HTR-8/SVneo (cell line): Measurements from ENCODE around the gene FLOT2.
"Not testable (repeated sequence)": the region's sequence is repeated elsewhere in the genome, so short reads cannot be mapped to it uniquely, and the experiment has no call there.

Experiments used
- DNase-seq: peaks from one replicate; pipeline ENCODE4 v3.0.0; 2011; ENCODE audit warnings: low spot score, mixed read lengths; ENCODE audit not compliant: insufficient read length
- FAIRE-seq: peaks from 2 replicates; lab custom pipeline; 2011; peaks lifted over from hg19 to GRCh38; lab: Jason Lieb, UNC

The FLOT2 gene

DNA sequence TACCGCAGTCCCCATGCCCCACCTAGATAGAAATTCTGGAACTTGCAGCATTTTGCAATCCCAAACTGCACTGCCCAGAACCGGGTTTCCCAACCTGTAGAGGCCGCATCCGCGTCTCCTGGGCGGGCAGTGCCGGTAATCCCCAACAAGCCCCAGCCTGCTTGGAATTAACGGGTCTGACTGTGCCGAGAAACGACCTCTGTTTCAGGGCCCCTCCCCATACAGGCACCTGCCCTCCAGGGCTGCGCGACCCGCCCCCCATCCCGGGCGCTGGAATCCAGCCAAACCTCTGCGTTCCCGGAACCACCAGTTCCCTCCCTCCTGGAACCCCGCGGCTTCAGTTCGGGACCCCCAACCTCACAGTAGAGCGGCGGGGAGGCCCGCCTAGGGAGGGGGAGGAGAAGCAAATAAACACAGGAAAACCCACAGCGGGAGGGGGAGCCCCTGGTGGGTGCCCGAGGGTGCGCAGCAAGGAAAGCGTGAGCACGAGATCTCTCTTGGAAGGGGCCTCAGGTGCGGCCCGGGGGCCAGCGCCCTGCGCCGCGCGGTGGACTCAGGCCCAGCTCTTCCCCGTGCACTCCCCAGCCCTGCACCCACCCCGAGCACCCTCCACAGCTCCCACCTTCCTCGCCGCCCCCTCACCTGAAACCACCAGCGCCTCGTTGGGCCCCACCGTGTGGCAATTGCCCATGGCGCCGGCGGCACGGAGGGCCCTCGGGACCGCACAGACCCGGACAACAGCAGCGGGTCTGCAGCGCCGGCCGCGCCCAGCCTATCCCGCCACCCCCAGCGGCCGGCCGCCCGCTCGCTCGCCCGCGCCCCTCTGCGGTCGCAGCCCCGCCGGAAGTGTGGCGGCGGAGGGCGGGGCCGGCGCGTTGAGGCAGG is at the start of gene FLOT2:
TSS of gene FLOT2 (minus strand) at position 850 of the 885 bp plus-strand sequence. CDS start at position 691, 159 bp downstream.
- DNase-seq (peak; percentile 78), FAIRE-seq (peak; percentile 71)

- DNase-seq: no peak
- FAIRE-seq: no peak
Observed at GRCh38 chr17:28946239-28946638, 48.7 kb upstream of the FLOT2 start.

DNA sequence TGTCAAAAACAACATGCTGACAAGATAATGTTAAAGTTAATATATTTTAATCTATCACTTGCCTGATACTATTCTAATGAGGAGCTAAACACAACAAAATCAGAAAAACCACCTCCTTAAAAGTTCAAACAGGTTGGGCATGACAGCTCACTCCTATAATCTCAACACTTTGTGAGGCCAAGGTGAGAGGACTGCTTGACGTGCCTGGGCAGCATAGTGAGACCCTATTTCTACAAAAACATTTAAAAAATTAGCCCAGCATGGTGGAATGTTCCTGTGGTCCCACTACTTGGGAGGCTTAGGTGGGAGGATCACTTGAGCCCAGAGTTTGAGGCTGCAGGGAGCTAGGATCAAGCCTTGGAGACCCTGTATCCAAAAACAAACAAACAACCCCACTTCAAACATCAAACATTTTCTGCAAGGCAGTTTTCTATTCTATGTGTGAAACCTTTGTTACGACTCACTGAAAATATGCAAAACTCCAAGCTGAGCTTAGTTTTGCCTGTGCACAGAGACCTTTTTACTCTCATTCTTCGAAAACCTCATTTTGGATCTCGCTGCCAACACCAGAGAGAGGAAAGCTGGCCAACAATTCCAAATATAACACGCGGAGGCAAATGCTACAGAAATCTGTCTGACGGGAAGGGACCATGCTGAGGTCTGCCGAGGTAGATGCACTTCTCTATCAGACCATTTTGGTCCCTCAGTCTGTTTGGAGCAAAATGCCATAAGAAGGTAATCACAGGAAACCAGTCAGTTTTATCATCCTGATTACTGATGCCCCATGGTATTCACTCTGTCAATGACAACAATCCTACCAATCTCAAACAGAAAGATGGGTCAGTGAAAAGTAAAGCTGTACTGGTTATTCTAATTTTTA is 47.6 kb upstream of the FLOT2 start:
- DNase-seq: no peak
- FAIRE-seq: no peak

GRCh38 chr17:28944343-28944742 is 46.8 kb upstream of the FLOT2 start:
- FAIRE-seq: no peak
- no peak for DNase-seq

GRCh38 chr17:28942925-28943324 is 45.4 kb upstream of the FLOT2 start:
- DNase-seq: no peak
- no peak for FAIRE-seq

GRCh38 chr17:28941251-28941650 is 43.7 kb upstream of the FLOT2 start:
- no peak for FAIRE-seq
- no peak for DNase-seq

DNA sequence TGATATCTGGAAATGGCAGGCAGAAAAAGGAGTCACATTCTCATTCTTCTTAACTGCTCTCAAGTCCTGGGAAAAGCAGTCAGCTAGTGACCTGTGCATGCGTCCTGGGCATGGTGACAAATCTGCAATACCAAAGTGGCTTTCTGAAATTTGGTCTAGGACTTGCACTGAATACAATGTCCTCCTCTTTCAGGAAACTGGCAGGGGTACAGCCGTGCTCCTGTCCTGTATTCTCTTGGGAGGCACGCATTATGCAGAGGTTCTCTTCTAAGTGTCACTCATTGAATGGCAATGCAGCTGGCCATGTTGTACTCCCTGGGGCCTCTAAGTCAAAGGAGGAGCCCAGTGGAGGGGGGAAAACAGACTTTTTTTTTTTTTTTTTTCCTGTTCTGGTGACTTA is 43.1 kb upstream of the FLOT2 start:
- FAIRE-seq (no peak), DNase-seq (no peak)

DNA sequence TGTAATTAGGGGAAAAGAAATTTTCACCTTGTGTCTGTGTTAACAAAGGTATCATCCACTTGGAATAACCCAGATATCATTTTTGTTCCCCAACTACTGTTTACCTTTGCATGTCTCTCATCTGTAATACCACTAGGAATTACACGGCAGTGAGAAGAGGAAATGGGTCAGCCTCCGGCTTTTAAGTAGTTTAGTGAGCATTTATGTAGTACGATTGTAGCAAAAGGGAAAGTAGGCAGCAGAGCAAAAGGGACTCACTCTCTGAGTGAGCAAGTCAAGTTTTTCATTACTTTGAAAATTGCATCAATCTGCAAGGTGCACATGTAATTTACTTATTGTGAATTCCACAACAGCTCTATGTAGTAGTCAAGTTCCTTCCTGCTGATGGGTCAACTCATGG is 42.6 kb upstream of the FLOT2 start:
- FAIRE-seq: no peak
- DNase-seq: no peak

DNA sequence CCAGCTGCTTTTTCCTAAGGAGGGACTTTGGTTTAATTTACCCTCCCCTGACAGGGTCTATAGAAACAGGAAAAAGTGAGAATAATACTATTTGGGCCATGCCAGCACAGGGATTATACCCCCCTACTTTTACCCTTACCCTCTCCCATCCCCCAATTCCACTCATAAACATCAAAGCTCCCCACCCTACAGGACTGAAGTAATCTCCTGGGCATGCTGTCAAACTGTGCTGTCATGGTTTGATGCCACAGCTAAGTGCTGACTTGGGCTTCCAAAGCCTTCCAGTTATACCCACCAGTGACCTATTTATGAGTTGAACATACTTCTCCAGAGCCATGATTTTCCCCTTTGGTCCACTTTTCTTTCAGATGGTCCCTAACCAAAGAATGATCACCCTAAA is 41.0 kb upstream of the FLOT2 start:
- no peak for FAIRE-seq
- no peak for DNase-seq

DNA sequence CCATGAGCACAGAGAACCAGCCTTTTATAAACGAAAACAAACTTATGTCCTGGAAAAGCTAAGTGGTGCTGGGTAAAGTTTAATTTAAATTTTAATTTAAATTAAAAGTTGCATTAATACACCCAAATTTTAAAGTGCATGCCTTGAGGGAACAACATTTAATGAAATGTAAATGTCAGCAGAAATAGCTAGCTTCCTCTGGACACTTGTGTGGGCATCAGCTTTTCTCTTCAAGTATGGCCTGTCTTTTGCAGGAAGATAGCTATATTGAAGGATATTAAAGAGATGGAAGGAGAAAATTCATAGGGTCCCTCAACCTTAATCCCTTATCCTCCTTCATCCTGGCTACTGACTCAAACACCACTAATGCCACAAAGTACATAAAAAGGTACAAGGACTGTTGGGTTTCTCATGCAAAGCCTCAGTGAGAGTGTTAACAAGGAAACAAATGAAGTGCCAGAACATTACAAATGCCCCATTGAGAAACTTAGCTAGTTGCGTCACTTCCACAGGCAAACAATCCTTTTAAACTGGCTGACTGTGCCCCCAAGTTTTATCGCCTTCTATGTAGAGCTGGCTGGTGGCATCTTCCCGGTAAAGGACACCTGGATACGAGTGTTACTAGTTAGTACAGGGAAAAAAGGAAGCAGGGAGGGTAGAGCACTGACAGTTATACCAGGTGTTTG is 39.7 kb upstream of the FLOT2 start:
- DNase-seq: no peak
- no peak for FAIRE-seq

- no peak for FAIRE-seq
- DNase-seq: no peak
Observed at GRCh38 chr17:28935744-28936460, 38.4 kb upstream of the FLOT2 start.

DNA sequence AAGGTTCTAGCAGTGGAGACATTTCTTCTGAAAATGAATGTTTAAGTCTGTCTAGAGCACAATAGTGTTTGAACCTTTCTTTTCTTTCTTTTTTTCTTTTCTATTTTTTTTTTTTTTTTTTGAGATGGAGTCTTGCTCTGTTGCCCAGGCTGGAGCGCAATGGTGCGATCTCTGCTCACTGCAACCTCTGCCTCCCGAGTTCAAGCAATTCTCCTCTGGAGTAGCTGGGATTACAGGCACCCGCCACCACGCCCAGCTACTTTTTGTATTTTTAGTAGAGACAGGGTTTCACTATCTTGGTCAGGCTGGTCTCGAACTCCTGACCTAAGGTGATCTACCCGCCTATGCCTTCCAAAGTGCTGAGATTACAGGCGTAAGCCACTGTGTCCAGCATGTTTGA is 37.0 kb upstream of the FLOT2 start:
- not testable (repeated sequence) for FAIRE-seq, DNase-seq

- FAIRE-seq (no peak), DNase-seq (no peak)
Observed at GRCh38 chr17:28929787-28930186, 32.3 kb upstream of the FLOT2 start.

- no peak for DNase-seq
- FAIRE-seq: no peak
Observed at GRCh38 chr17:28928061-28928460, 30.5 kb upstream of the FLOT2 start.

DNA sequence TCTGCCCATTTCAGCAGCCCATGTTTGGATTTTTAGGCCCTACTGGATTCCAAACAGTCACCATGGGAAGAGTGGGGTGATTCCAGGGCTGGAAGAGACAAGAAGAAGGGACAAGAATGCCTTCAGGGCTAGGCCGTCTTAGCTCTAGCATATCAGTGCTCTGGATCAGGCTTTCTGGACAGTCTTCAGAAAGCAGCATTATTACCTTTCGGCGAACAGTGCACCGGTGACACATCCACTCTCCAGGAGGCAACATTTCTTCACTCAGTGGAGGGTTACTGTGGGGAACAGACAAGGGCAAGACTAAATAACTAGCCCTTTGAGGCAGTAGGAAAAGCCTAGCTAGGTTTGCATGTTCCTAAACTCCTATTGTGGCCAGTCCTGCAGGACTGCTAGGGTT is 29.3 kb upstream of the FLOT2 start:
- FAIRE-seq (no peak), DNase-seq (no peak)

DNA sequence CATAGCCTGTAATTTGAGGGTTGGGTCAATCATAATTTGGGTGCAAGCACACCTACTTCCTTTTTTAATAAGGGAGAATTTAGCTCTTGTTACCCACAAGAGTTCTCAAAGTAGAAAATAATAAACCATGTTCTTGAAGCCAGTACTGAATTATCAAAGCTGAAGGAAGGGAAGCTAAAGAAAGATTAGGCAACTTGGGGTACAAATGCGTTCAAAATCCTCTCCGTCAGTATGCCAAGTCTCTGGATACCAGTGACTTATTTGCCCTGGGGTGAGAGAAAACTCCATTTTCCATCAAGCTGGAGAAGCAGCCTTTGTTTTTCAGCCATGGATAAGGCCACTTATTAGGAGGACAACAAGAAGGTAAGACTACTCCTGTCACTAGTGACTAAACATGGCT is 28.8 kb upstream of the FLOT2 start:
- FAIRE-seq (peak; percentile 13), DNase-seq (no peak)

DNA sequence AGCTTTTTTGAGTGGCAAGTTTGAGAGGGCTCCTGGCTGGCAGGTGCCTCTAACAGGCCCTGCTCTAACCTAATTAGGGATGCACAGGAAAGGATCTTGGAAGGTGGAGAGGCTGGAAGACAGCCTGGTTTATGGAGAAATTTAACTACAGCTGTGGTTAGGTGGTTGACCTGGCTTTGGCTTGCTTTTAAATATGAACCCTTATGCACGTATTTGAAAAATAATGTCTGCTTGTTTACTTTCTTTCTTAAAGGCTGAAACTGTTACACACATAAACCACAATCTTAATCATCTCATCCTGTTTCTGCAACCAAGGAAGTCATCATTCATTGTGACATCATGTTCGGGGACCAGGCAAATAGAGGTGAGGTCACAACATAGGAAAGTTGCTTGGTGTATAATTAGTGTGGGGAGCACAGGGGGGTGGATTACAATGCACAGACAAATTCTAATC is 28.4 kb upstream of the FLOT2 start:
- FAIRE-seq: no peak
- peak; percentile 67 for DNase-seq

- DNase-seq (no peak), FAIRE-seq (no peak)
Observed at GRCh38 chr17:28920201-28920600, 22.7 kb upstream of the FLOT2 start.

GRCh38 chr17:28918295-28918694 is 20.8 kb upstream of the FLOT2 start:
- DNase-seq (no peak), FAIRE-seq (no peak)

DNA sequence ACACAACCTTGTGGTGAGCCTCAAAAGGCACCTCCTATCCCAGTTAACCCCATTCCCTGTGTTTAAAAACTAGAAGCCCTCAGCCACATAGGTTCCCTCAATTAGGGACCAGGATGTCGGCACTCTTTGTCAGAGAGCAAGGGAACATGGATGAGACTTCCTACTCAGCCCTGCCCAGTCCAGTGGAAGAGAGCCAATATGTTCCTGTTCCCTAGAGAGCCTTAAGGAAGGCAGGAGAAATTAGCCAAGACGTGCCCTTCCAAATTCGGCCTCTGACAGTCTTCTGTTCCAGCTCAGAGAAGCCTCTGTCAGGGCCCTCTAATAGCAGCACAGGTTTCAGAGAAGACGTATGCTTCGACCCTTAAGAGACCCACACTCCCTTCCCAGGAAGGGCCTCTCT is 19.9 kb upstream of the FLOT2 start:
- DNase-seq (no peak), FAIRE-seq (no peak)
